Tibial nerve (tissue), 4 donors: ENCODE measurements around the gene MIP. TPM values are rescaled to one million over a fixed set of nuclear protein-coding genes. Genes with fewer than 3 reads are reported as not detected.
"Not testable (repeated sequence)": the region's sequence is repeated elsewhere in the genome, so short reads cannot be mapped to it uniquely, and the experiment has no call there.

ENCODE experiments used
- DNase-seq, 2 donors: peaks; one replicate each; pipeline ENCODE4 v3.0.0-alpha.2; 2019; ENCODE audit warnings: low spot score in 2 of 2
- H3K27ac ChIP-seq, 4 donors: fragments of 200-600 bp; sonication (generic) in 3 of 4; one replicate each; pipeline ENCODE4 v1.5.1; 2017 to 2019; ENCODE audit warnings: mild to moderate bottlenecking in 1 of 4
- H3K27me3 ChIP-seq, 2 donors: fragments of 200-600 bp; sonication (generic) in 1 of 2; one replicate each; pipeline versions ENCODE4 v1.5.1 to v1.6.0; 2017 to 2019
- H3K36me3 ChIP-seq, 3 donors: fragments of 200-600 bp; sonication (generic); one replicate each; pipeline ENCODE4 v1.5.1; 2018 to 2019
- H3K4me1 ChIP-seq, 4 donors: fragments of 200-600 bp; sonication (generic) in 3 of 4; one replicate each; pipeline ENCODE4 v1.5.1; 2017 to 2019
- H3K4me3 ChIP-seq, 4 donors: fragments of 200-600 bp; sonication (generic) in 3 of 4; one replicate each; pipeline ENCODE4 v1.5.1; 2017 to 2019; ENCODE audit warnings: mild to moderate bottlenecking in 1 of 4, moderate library complexity in 1 of 4
- H3K9me3 ChIP-seq, 4 donors: fragments of 200-600 bp; sonication (generic) in 3 of 4; one replicate each; pipeline ENCODE4 v1.5.1; 2017 to 2019
- CTCF ChIP-seq, 5 experiments: fragments of 200-600 bp in 3 of 5; fragments of 450-650 bp in 2 of 5; sonication (generic) in 3 of 5; IDR thresholded peaks; one replicate each; pipeline ENCODE4 v1.5.1; 2016 to 2019; ENCODE audit warnings: antibody characterized with exemption in 5 of 5, mild to moderate bottlenecking in 3 of 5, moderate library complexity in 2 of 5
- EP300 ChIP-seq, 2 donors: sonication (generic); formaldehyde crosslinking; IDR thresholded peaks; one replicate each; pipeline ENCODE4 v1.6.1; 2017; ENCODE audit warnings: antibody characterized with exemption in 2 of 2, mild to moderate bottlenecking in 1 of 2
- POLR2A ChIP-seq, 2 donors: fragments of 450-650 bp; IDR thresholded peaks; one replicate each; pipeline ENCODE4 v1.6.1; 2017; ENCODE audit warnings: antibody characterized with exemption in 2 of 2, mild to moderate bottlenecking in 2 of 2, moderate library complexity in 2 of 2
- WGBS, 2 donors: methylation state at CpG; one replicate each; pipeline ENCODE4 v1.1.5; 2018; 5-methylcytosine and 5-hydroxymethylcytosine counted together
- total RNA-seq, 4 donors: library from RNA; depleted of rRNA; stranded (reverse); fragments of >200 nt; gene quantifications; one replicate each; pipeline ENCODE4 v1.1.0, GENCODE V29; 2016

The MIP gene
- total RNA-seq, 4 donors from 2014 or later: not detected

- Histone ChIP-seq H3K9me3 (no peaks in the 10 kb centered on the region), H3K27me3 (no peaks in the 10 kb centered on the region), H3K27ac (no peak overlapping the region), H3K36me3 (peaks cover 0 to under 1% (median 0%) of the 10 kb centered on the region in 3 donors), H3K4me1 (no peaks in the 10 kb centered on the region), H3K4me3 (no peak overlapping the region)
- no peak for TF ChIP-seq EP300 (IDR thresholded peaks at IDR 0.05)
- no peak for TF ChIP-seq POLR2A (IDR thresholded peaks at IDR 0.05)
- DNase-seq: no peak
- whole genome bisulfite sequencing, 2 donors: 61 to 74% methylated on average over 4 to 6 of the region's 6 CpGs
Measured at GRCh38 chr12:56411781-56412639, 42.4 kb downstream of the MIP start.

GRCh38 chr12:56410768-56411167, 43.7 kb downstream of the MIP start:
- H3K27me3 ChIP-seq: no peaks in the 10 kb centered on the region
- TF ChIP-seq CTCF (IDR thresholded peaks at IDR 0.05) (no peak), EP300 (IDR thresholded peaks at IDR 0.05) (no peak), POLR2A (IDR thresholded peaks at IDR 0.05) (no peak)
- no peaks in the 10 kb centered on the region for H3K9me3 ChIP-seq
- no peak for DNase-seq
- no peaks in the 10 kb centered on the region for H3K4me1 ChIP-seq
- H3K4me3 ChIP-seq: no peak overlapping the region
- H3K27ac ChIP-seq: no peak overlapping the region
- H3K36me3 ChIP-seq: no peaks in the 10 kb centered on the region
- WGBS, 2 donors: 82 to 96% methylated on average over 3 of the region's 4 CpGs

- DNase-seq: no peak
- TF ChIP-seq CTCF (IDR thresholded peaks at IDR 0.05): no peak
- TF ChIP-seq POLR2A (IDR thresholded peaks at IDR 0.05): no peak
- no peak for TF ChIP-seq EP300 (IDR thresholded peaks at IDR 0.05)
- no peaks in the 10 kb centered on the region for H3K4me1 ChIP-seq
- H3K27me3 ChIP-seq: no peaks in the 10 kb centered on the region
- no peak overlapping the region for H3K4me3 ChIP-seq
- no peak overlapping the region for H3K27ac ChIP-seq
- no peaks in the 10 kb centered on the region for H3K9me3 ChIP-seq
- WGBS, 2 donors: 85 to 88% methylated on average over 5 of the region's 5 CpGs
- no peaks in the 10 kb centered on the region for H3K36me3 ChIP-seq
Measured at GRCh38 chr12:56408799-56409417, 45.5 kb downstream of the MIP start.

- 92 to 93% methylated on average over 3 of the region's 3 CpGs for WGBS, 2 donors
- H3K4me3 ChIP-seq: not testable (repeated sequence)
Measured at GRCh38 chr12:56404227-56404626, 50.2 kb downstream of the MIP start.

GRCh38 chr12:56401612-56402011, 52.8 kb downstream of the MIP start:
- H3K27me3 ChIP-seq, H3K4me1 ChIP-seq, H3K36me3 ChIP-seq, H3K27ac ChIP-seq, DNase-seq, H3K4me3 ChIP-seq: not testable (repeated sequence)
- H3K9me3 ChIP-seq: peaks cover 0 to 19% (median 0%) of the 10 kb centered on the region in 4 donors

More at GRCh38 chr12:56404227-56404626, 50.2 kb downstream of the MIP start:
- not testable (repeated sequence) for H3K27me3 ChIP-seq, H3K9me3 ChIP-seq, H3K27ac ChIP-seq, H3K4me1 ChIP-seq, DNase-seq, H3K36me3 ChIP-seq

- not testable (repeated sequence) for DNase-seq, H3K36me3 ChIP-seq, H3K4me3 ChIP-seq, H3K27me3 ChIP-seq, H3K4me1 ChIP-seq, H3K27ac ChIP-seq
- 84 to 85% methylated on average over 2 of the region's 3 CpGs for WGBS, 2 donors
- H3K9me3 ChIP-seq: peaks cover 0 to 19% (median 0%) of the 10 kb centered on the region in 4 donors
Measured at GRCh38 chr12:56401125-56401524, 53.3 kb downstream of the MIP start.

Other genes with a start within 250 kb of the MIP start
- 10 to 100 TPM; 50.0 to 81.6 (median 62.0) TPM for gene RNF41, start 232.7 kb downstream of the MIP start, total RNA-seq
- 10 to 100 TPM; 15.1 to 41.7 (median 24.6) TPM for gene NABP2, start 230.3 kb downstream of the MIP start, total RNA-seq
- gene SLC39A5, start 224.6 kb downstream of the MIP start, total RNA-seq: 1 to 10 TPM in 1 of 4 donors, not detected in 3; 1.5 TPM
- gene ANKRD52, start 196.3 kb downstream of the MIP start, total RNA-seq: 10 to 100 TPM; 14.6 to 42.4 (median 23.9) TPM
- gene COQ10A, start 187.7 kb downstream of the MIP start, total RNA-seq: 10 to 100 TPM; 14.0 to 26.1 (median 22.8) TPM
- 100 to 1,000 TPM in 1 of 4 donors, 10 to 100 TPM in 3; 63.7 to 112 (median 84.2) TPM for gene CS, start 154.3 kb downstream of the MIP start, total RNA-seq
- 100 to 1,000 TPM in 2 of 4 donors, 10 to 100 TPM in 2; 94.9 to 141 (median 109) TPM for gene CNPY2, start 138.7 kb downstream of the MIP start, total RNA-seq
- gene PAN2, start 120.7 kb downstream of the MIP start, total RNA-seq: 10 to 100 TPM; 50.1 to 69.8 (median 63.5) TPM
- not detected for gene IL23A, start 115.8 kb downstream of the MIP start, total RNA-seq
- gene STAT2, start 94.5 kb downstream of the MIP start, total RNA-seq: 100 to 1,000 TPM; 163 to 296 (median 239) TPM
- gene APOF, start 91.8 kb downstream of the MIP start, total RNA-seq: not detected
- 1 to 10 TPM; 3.6 to 5.1 (median 4.2) TPM for gene TIMELESS, start 5.2 kb downstream of the MIP start, total RNA-seq
- 1 to 10 TPM; 2.4 to 3.1 (median 2.8) TPM for gene SPRYD4, start 13.9 kb upstream of the MIP start, total RNA-seq
- gene GLS2, start 33.5 kb upstream of the MIP start, total RNA-seq: 1 to 10 TPM in 3 of 4 donors, not detected in 1; 2.1 to 3.1 (median 2.1) TPM
- 10 to 100 TPM; 22.8 to 39.0 (median 31.8) TPM for gene RBMS2, start 67.2 kb upstream of the MIP start, total RNA-seq
- gene BAZ2A, start 175.7 kb upstream of the MIP start, total RNA-seq: 100 to 1,000 TPM; 117 to 178 (median 159) TPM
- 100 to 1,000 TPM; 293 to 326 (median 296) TPM for gene ATP5F1B, start 191.3 kb upstream of the MIP start, total RNA-seq
- 10 to 100 TPM; 71.0 to 84.0 (median 77.2) TPM for gene PTGES3, start 233.6 kb upstream of the MIP start, total RNA-seq